AG09309 (cell line): ENCODE measurements around the gene NSUN3.

Experiments used
- DNase-seq: peaks from one replicate; pipeline ENCODE4 v3.0.0-alpha.2; 2010; ENCODE audit warnings: low read depth
- H3K4me3 ChIP-seq: 2 replicates; pipeline ENCODE4 v1.5.1; 2011; ENCODE audit warnings: mild to moderate bottlenecking, low read depth, low read length, moderate library complexity; ENCODE audit not compliant: control insufficient read depth
- TF ChIP-seq, protein P1 (sequence below): IDR thresholded peaks from 2 replicates; pipeline ENCODE4 v1.5.1; 2011; ENCODE audit warnings: mild to moderate bottlenecking, low read depth, low read length, inconsistent platforms; ENCODE audit not compliant: insufficient read depth, control insufficient read depth; ENCODE audit errors: missing control alignments

Gene NSUN3

GRCh38 chr3:94173673-94174434 lies 111.0 kb downstream of the NSUN3 start:
- TF ChIP-seq, protein P1, sequence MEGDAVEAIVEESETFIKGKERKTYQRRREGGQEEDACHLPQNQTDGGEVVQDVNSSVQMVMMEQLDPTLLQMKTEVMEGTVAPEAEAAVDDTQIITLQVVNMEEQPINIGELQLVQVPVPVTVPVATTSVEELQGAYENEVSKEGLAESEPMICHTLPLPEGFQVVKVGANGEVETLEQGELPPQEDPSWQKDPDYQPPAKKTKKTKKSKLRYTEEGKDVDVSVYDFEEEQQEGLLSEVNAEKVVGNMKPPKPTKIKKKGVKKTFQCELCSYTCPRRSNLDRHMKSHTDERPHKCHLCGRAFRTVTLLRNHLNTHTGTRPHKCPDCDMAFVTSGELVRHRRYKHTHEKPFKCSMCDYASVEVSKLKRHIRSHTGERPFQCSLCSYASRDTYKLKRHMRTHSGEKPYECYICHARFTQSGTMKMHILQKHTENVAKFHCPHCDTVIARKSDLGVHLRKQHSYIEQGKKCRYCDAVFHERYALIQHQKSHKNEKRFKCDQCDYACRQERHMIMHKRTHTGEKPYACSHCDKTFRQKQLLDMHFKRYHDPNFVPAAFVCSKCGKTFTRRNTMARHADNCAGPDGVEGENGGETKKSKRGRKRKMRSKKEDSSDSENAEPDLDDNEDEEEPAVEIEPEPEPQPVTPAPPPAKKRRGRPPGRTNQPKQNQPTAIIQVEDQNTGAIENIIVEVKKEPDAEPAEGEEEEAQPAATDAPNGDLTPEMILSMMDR, result no peak
- no peak overlapping the region for H3K4me3 ChIP-seq
- no peak for DNase-seq

GRCh38 chr3:94175677-94176076 lies 112.8 kb downstream of the NSUN3 start:
- TF ChIP-seq, protein P1, result no peak
- no peak for DNase-seq
- no peak overlapping the region for H3K4me3 ChIP-seq

- TF ChIP-seq, protein P1, result no peak
- H3K4me3 ChIP-seq, result no peak overlapping the region
- no peak for DNase-seq
These were observed 114.3 kb downstream of the NSUN3 start for GRCh38 chr3:94176988-94177745.
